GM10248 (cell line): ENCODE results near the gene PRODH2.
A peak's percentile ranks its signal among the peaks of the same experiment; 100 is the strongest.

Source experiments
- CTCF ChIA-PET: fragments of 300-600 bp; sonication (Branson Sonifier 250); formaldehyde crosslinking; extraction: SDS; loops from one replicate; lab custom pipeline; 2021; ENCODE audit warnings: antibody characterized with exemption; lab: Yijun Ruan, JAX
- POLR2A ChIA-PET: fragments of 350-650 bp; sonication (Branson Sonifier 250); formaldehyde crosslinking; extraction: SDS; loops from one replicate; lab custom pipeline; 2020; ENCODE audit warnings: antibody characterized with exemption; lab: Yijun Ruan, JAX
- DNase-seq: peaks from one replicate; pipeline ENCODE4 v3.0.0; 2012; ENCODE audit errors: extremely low spot score
- CTCF ChIP-seq: IDR thresholded peaks from 2 replicates; pipeline ENCODE4 v1.5.1; 2012; ENCODE audit warnings: mild to moderate bottlenecking, low read depth; ENCODE audit errors: extremely low read depth, missing control alignments, control extremely low read depth

Gene PRODH2

GRCh38 chr19:35767288-35768081 lies 45.2 kb downstream of the PRODH2 start:
- ChIA-PET POLR2A (interaction anchor here (0.8 kb wide), 1 partner anchor 19 kb away, joined by 3 read pairs; the partner anchor contains the start of gene LIN37), CTCF (interaction anchor here (1.6 kb wide), 1 partner anchor 19 kb away, joined by 5 read pairs; the partner anchor contains the start of gene LIN37)
- peak; percentile 28 for DNase-seq
- TF ChIP-seq CTCF = no peak

GRCh38 chr19:35766571-35767104 lies 46.0 kb downstream of the PRODH2 start:
- ChIA-PET CTCF (interaction anchor here (1.6 kb wide), 1 partner anchor 18 kb away, joined by 5 read pairs; the partner anchor contains the start of gene LIN37), POLR2A (interaction anchor here (0.8 kb wide), 1 partner anchor 18 kb away, joined by 3 read pairs; the partner anchor contains the start of gene LIN37)
- no peak for TF ChIP-seq CTCF
- no peak for DNase-seq

- POLR2A ChIA-PET = no interaction called here
- no peak for TF ChIP-seq CTCF
- DNase-seq = no peak
- CTCF ChIA-PET = interaction anchor here (1.2 kb wide), 1 partner anchor 17 kb away, joined by 3 read pairs; the partner anchor contains the start of gene LIN37
These were observed 48.0 kb downstream of the PRODH2 start for GRCh38 chr19:35764432-35765315.

GRCh38 chr19:35760711-35761349 lies 51.8 kb downstream of the PRODH2 start:
- no peak for DNase-seq
- no peak for TF ChIP-seq CTCF
- POLR2A ChIA-PET = no interaction called here
- CTCF ChIA-PET = interaction anchor here (0.7 to 1.4 kb wide), 2 partner anchors 8 to 16 kb away, joined by 3 read pairs; partner anchors contain the start of genes PSENEN and U2AF1L4

- POLR2A ChIA-PET = no interaction called here
- DNase-seq = no peak
- TF ChIP-seq CTCF = no peak
- CTCF ChIA-PET = interaction anchor here (1.4 kb wide), 1 partner anchor 15 kb away, joined by 3 read pairs; the partner anchor contains the start of genes PSENEN and U2AF1L4
These were observed 52.9 kb downstream of the PRODH2 start for GRCh38 chr19:35759697-35760096.
